Astrocyte of the spinal cord (primary cell): ENCODE data around the gene SMIM33.

Source experiments
- DNase-seq: peaks from one replicate; pipeline ENCODE4 v3.0.0; 2011; ENCODE audit warnings: low read depth, low spot score
- H3K4me3 ChIP-seq: 2 replicates; pipeline ENCODE4 v1.5.1; 2011; ENCODE audit warnings: low read depth, mild to moderate bottlenecking, low read length, moderate library complexity
- CTCF ChIP-seq: IDR thresholded peaks from 2 replicates; pipeline ENCODE4 v1.5.1; 2012; ENCODE audit warnings: low read depth, mild to moderate bottlenecking, low read length, inconsistent platforms
- in situ Hi-C: cut with HindIII; loops from 2 replicates; pipeline ENCODE4 v1.10.0; 2017; ENCODE audit warnings: low sequenced_read_pairs

Gene SMIM33

GRCh38 chr5:139513852-139514485 is 43.2 kb downstream of the SMIM33 start:
- H3K4me3 ChIP-seq: no peak overlapping the region
- in situ Hi-C loops: loop anchor here (25.0 kb wide), 1 partner anchor 102 kb away; the partner anchor contains the start of gene SPATA24
- TF ChIP-seq CTCF: no peak
- DNase-seq: no peak

- TF ChIP-seq CTCF: no peak
- no peak overlapping the region for H3K4me3 ChIP-seq
- in situ Hi-C loops: loop anchor here (25.0 kb wide), 1 partner anchor 102 kb away; the partner anchor contains the start of gene SPATA24
- no peak for DNase-seq
Measured at GRCh38 chr5:139514486-139514856, 43.7 kb downstream of the SMIM33 start.

GRCh38 chr5:139517683-139518564 is 47.1 kb downstream of the SMIM33 start:
- in situ Hi-C loops: loop anchor here (25.0 kb wide), 1 partner anchor 106 kb away; the partner anchor contains the start of gene SPATA24
- H3K4me3 ChIP-seq: peak overlapping the region; percentile 50
- peak; percentile 88 for TF ChIP-seq CTCF
- DNase-seq: peak; percentile 89
